B cell (primary cell): ENCODE results near the gene CHST11. TPM values are rescaled to one million over a fixed set of nuclear protein-coding genes. Genes with fewer than 3 reads are reported as not detected.

Experiments used
- ATAC-seq: fragments of 200-7000 bp; cut with Tn5 transposase; one replicate; pipeline ENCODE4 v1.10.0; 2021; ENCODE audit warnings: low read depth, mild to moderate bottlenecking, moderate number of reproducible peaks, moderate library complexity
- CTCF ChIA-PET: fragments of 350-600 bp; sonication (Branson Sonifier 250); formaldehyde crosslinking; loops from one replicate; lab custom pipeline; 2021; ENCODE audit warnings: antibody characterized with exemption, inconsistent platforms; lab: Charles Lee
- POLR2A ChIA-PET: fragments of 350-600 bp; sonication (Branson Sonifier 250); formaldehyde crosslinking; loops from one replicate; lab custom pipeline; 2021; ENCODE audit warnings: antibody characterized with exemption; lab: Charles Lee
- DNase-seq: peaks from one replicate; pipeline ENCODE4 v3.0.0; 2013
- H2AFZ ChIP-seq: 2 replicates; pipeline ENCODE4 v1.6.1; 2012; ENCODE audit warnings: mild to moderate bottlenecking, low read depth, low read length; ENCODE audit not compliant: insufficient read depth, poor library complexity, severe bottlenecking
- H3K27ac ChIP-seq, 2 donors: 1 replicate in 1 of 2; 2 replicates in 1 of 2; pipeline ENCODE4 v1.5.1; 2012 to 2013; ENCODE audit warnings: low read length in 2 of 2, mild to moderate bottlenecking in 2 of 2, moderate library complexity in 1 of 2
- H3K27me3 ChIP-seq, 4 experiments: fragments of 200-600 bp in 1 of 4; sonication (generic) in 1 of 4; replicated peaks in 1 of 4; 1 replicate in 2 of 4; 2 replicates in 2 of 4; pipeline versions ENCODE4 v1.6.1 to v1.7.0; 2013 to 2016; ENCODE audit warnings: low read length in 3 of 4, mild to moderate bottlenecking in 2 of 4, mixed read lengths in 1 of 4, moderate library complexity in 1 of 4; ENCODE audit not compliant: insufficient read depth in 4 of 4, control insufficient read depth in 3 of 4; ENCODE audit errors: control extremely low read depth in 1 of 4
- H3K36me3 ChIP-seq, 2 experiments: replicated peaks in 1 of 2; 1 replicate in 1 of 2; 2 replicates in 1 of 2; pipeline versions ENCODE4 v1.6.1 to v1.7.1; 2013; ENCODE audit warnings: low read length in 1 of 2; ENCODE audit not compliant: insufficient read depth in 2 of 2, control insufficient read depth in 1 of 2; ENCODE audit errors: control extremely low read depth in 1 of 2, extremely low read depth in 1 of 2
- H3K4me1 ChIP-seq, 2 donors: fragments of 200-600 bp in 1 of 2; sonication (generic) in 1 of 2; 1 replicate in 1 of 2; 2 replicates in 1 of 2; pipeline versions ENCODE4 v1.5.1 to v1.6.1; 2013 to 2017; ENCODE audit warnings: low read length in 2 of 2; ENCODE audit not compliant: control insufficient read depth in 2 of 2, insufficient read depth in 2 of 2
- H3K4me2 ChIP-seq: replicated peaks from 2 replicates; pipeline ENCODE3; 2012; ENCODE audit warnings: mild to moderate bottlenecking, low read depth, low read length; ENCODE audit not compliant: poor library complexity, severe bottlenecking
- H3K4me3 ChIP-seq, 5 experiments: fragments of 200-600 bp in 1 of 5; sonication (generic) in 1 of 5; 1 replicate in 3 of 5; 2 replicates in 2 of 5; pipeline versions ENCODE4 v1.5.1 to v1.7.0; 2011 to 2016; ENCODE audit warnings: low read length in 4 of 5, mild to moderate bottlenecking in 4 of 5, low read depth in 2 of 5, control low read depth in 1 of 5, moderate library complexity in 1 of 5; ENCODE audit not compliant: insufficient read depth in 1 of 5; ENCODE audit errors: control extremely low read depth in 1 of 5, extremely low read depth in 1 of 5
- H3K79me2 ChIP-seq: fragments of 200-600 bp; sonication (generic); one replicate; pipeline ENCODE4 v1.6.0; 2016; ENCODE audit warnings: low read length; ENCODE audit not compliant: control insufficient read depth, insufficient read depth
- H3K9ac ChIP-seq: fragments of 200-600 bp; sonication (generic); 2 replicates; pipeline ENCODE4 v1.6.1; 2017; ENCODE audit warnings: mild to moderate bottlenecking, low read length, moderate library complexity
- H3K9me3 ChIP-seq, 3 donors: one replicate each; pipeline versions ENCODE4 v1.6.1 to v1.7.1; 2013; ENCODE audit warnings: low read length in 2 of 3; ENCODE audit not compliant: control insufficient read depth in 2 of 3, insufficient read depth in 1 of 3; ENCODE audit errors: control extremely low read depth in 1 of 3
- H4K20me1 ChIP-seq: 2 replicates; pipeline ENCODE4 v1.6.0; 2012; ENCODE audit warnings: mild to moderate bottlenecking, low read length; ENCODE audit not compliant: insufficient read depth, control insufficient read depth, poor library complexity, severe bottlenecking
- H3K27ac Mint-ChIP-seq: one replicate; pipeline ENCODE4 v1.8.0; 2021; ENCODE audit warnings: mixed read lengths
- H3K27me3 Mint-ChIP-seq: one replicate; pipeline ENCODE4 v1.8.0; 2021; ENCODE audit warnings: mixed read lengths
- H3K4me1 Mint-ChIP-seq: one replicate; pipeline ENCODE4 v1.8.0; 2021; ENCODE audit warnings: mixed read lengths
- H3K4me3 Mint-ChIP-seq: one replicate; pipeline ENCODE4 v1.8.0; 2021; ENCODE audit warnings: mixed read lengths
- H3K9me3 Mint-ChIP-seq: one replicate; pipeline ENCODE4 v1.8.0; 2022; ENCODE audit warnings: mixed read lengths; ENCODE audit not compliant: insufficient read depth
- EZH2 ChIP-seq: IDR thresholded peaks from 2 replicates; pipeline ENCODE4 v1.6.1; 2012; ENCODE audit warnings: borderline replicate concordance, low read depth, mild to moderate bottlenecking, moderate library complexity, low read length; ENCODE audit not compliant: insufficient read depth, poor library complexity, severe bottlenecking
- WGBS: methylation state at CpG from one replicate; pipeline ENCODE4 v1.1.5; 2013; ENCODE audit warnings: missing lambda C conversion rate; ENCODE audit not compliant: insufficient coverage; 5-methylcytosine and 5-hydroxymethylcytosine counted together
- intact Hi-C: fragments of 100-400 bp; cut with micrococcal nuclease; formaldehyde crosslinking; loops from one replicate; pipeline ENCODE4 v1.10.0; 2022
- polyA plus RNA-seq: library from polyadenylated mRNA; depleted of rRNA; stranded (reverse); fragments of >200 nt; gene quantifications from 2 replicates; pipeline ENCODE4 v1.2.3, GENCODE V29; 2012
- total RNA-seq, 2 donors: library from RNA; stranded (reverse); fragments of 120-200 nt in 1 of 2; gene quantifications; 1 replicate in 1 of 2; 2 replicates in 1 of 2; pipeline versions ENCODE4 v1.2.3 to v1.2.4, GENCODE V29; 2013 to 2022
- TF ChIP-seq, protein P1 (sequence below): fragments of 200-600 bp; IDR thresholded peaks from one replicate; pipeline ENCODE4 v1.8.0; 2022; ENCODE audit warnings: antibody characterized with exemption, mild to moderate bottlenecking

Gene CHST11
- total and polyA plus RNA-seq, 2 donors (not counting 1 experiment from before 2014, with no cell fraction given): 46.3 to 152 TPM

DNA sequence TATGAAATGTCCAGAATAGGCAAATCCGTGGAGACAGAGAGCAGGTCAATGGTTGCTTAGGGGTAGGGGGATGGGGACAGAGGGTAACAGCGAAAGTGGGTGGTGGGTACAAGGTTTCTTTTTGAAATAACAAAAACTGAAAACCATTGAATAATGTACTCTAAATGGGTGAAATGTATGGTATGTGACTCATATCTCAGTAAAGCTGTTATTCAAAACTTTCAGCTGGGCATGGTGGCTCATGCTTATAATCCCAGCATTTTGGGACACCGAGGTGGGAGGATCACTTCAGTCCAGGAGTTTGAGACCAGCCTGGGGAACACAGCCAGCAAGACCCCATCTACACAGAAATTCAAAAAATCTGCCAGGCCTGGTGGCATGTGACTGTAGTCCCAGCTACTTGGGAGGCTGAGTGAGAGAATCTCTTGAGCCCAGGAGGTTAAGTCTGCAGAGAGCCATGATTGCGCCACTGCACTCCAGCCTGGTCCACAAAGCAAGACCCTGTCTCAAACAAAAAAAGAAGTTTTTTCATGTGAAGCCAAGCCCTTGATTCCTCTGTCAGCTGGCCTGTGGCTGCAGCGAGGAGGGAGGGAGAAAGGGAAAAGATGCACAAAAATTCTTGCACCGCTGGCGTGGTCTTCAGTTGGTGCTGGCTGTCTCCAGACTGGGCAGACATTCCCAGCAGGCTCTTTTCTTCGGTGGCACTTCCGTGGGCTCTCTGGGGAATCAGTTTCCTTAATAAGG lies 253.1 kb downstream of the CHST11 start:
- peaks cover 15% of the 10 kb centered on the region for H3K4me1 Mint-ChIP-seq
- H4K20me1 ChIP-seq: peaks cover 61% of the 10 kb centered on the region
- ChIA-PET POLR2A (no interaction called here), CTCF (interaction anchor here (1.9 kb wide), 1 partner anchor 328 kb away, joined by 6 read pairs; no protein-coding TSS in a partner anchor)
- H3K27ac Mint-ChIP-seq: no peak overlapping the region
- no peaks in the 10 kb centered on the region for H3K27me3 ChIP-seq
- no peak overlapping the region for H2AFZ ChIP-seq
- H3K9me3 Mint-ChIP-seq: no peaks in the 10 kb centered on the region
- peaks cover 0 to 14% of the 10 kb centered on the region in 2 experiments for H3K36me3 ChIP-seq
- TF ChIP-seq, protein P1, sequence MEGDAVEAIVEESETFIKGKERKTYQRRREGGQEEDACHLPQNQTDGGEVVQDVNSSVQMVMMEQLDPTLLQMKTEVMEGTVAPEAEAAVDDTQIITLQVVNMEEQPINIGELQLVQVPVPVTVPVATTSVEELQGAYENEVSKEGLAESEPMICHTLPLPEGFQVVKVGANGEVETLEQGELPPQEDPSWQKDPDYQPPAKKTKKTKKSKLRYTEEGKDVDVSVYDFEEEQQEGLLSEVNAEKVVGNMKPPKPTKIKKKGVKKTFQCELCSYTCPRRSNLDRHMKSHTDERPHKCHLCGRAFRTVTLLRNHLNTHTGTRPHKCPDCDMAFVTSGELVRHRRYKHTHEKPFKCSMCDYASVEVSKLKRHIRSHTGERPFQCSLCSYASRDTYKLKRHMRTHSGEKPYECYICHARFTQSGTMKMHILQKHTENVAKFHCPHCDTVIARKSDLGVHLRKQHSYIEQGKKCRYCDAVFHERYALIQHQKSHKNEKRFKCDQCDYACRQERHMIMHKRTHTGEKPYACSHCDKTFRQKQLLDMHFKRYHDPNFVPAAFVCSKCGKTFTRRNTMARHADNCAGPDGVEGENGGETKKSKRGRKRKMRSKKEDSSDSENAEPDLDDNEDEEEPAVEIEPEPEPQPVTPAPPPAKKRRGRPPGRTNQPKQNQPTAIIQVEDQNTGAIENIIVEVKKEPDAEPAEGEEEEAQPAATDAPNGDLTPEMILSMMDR: no peak
- no peak for TF ChIP-seq EZH2
- DNase-seq (no peak), ATAC-seq (no peak)
- 97% methylated on average over 7 of the region's 9 CpGs for WGBS
- H3K27me3 Mint-ChIP-seq: no peaks in the 10 kb centered on the region
- no peak overlapping the region for H3K9ac ChIP-seq
- no peak overlapping the region for H3K4me2 ChIP-seq
- peaks cover 49% of the 10 kb centered on the region for H3K79me2 ChIP-seq
- no peak overlapping the region for H3K4me3 ChIP-seq
- H3K4me3 Mint-ChIP-seq: no peak overlapping the region
- peaks cover 0 to 5% of the 10 kb centered on the region in 2 donors for H3K4me1 ChIP-seq
- intact Hi-C loops: no loop called here
- H3K27ac ChIP-seq: no peak overlapping the region
- no peaks in the 10 kb centered on the region for H3K9me3 ChIP-seq
